GM21390 (cell line): ENCODE results near the gene DERA.
A peak's percentile ranks its signal among the peaks of the same experiment; 100 is the strongest.
"Not testable (repeated sequence)": the region's sequence is repeated elsewhere in the genome, so short reads cannot be mapped to it uniquely, and the experiment has no call there.

Source experiments
- ATAC-seq: cut with Tn5 transposase; IDR thresholded peaks from one replicate; pipeline ENCODE4 v1.9.1; 2021; ENCODE audit not compliant: unreplicated experiment

DERA gene

DNA sequence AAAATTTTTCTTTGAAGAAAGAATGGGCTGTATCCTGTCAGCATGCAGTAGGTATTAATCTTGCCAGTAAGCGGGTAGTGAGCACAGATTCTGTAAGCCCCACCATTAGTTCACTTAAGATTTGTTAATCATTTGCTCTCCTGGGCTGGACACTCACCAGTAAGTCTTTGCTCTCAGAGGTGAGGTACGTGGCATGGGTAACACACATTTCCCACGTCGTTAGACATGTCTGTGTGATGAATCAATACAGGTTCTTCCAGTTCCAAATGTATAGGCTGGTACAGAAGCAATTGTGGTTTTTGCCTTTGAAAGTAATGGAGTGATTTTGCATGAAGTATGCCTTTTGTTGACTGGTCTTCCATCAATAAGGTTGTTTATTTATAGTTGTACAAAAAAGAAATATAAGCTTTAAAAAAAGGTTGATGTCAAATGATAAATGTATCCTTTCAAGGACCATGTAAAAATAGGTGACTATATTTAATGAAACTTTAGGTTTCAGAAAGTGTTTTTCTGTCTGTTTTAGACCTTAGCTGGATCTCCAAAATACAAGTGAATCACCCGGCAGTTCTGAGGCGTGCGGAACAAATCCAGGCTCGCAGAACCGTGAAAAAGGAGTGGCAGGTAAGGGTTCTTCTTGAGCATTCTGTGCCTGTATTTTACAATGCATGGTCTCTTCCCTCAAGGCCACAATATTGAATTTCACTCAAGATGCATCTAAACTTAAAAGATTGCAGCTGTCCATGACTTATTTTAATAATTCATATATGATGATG, 45.5 kb downstream of the DERA start:
- ATAC-seq, result no peak

DNA sequence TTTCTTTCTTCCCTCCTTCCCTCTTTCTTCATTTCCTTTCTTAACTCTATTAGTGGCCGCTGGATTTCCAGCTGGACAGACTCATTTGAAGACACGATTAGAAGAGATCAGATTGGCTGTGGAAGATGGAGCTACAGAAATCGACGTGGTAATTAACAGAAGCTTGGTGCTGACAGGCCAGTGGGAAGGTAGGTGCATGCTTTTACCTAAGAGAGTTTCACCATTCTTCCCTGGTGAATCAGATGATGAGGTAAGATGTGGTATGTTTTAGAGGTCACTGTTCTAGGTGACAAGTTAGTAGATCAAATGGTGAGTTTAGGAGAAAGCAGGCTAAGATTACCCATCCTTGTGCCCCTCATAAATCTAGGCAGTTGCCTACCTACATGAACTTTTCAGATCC, 51.6 kb downstream of the DERA start:
- ATAC-seq, result no peak

DNA sequence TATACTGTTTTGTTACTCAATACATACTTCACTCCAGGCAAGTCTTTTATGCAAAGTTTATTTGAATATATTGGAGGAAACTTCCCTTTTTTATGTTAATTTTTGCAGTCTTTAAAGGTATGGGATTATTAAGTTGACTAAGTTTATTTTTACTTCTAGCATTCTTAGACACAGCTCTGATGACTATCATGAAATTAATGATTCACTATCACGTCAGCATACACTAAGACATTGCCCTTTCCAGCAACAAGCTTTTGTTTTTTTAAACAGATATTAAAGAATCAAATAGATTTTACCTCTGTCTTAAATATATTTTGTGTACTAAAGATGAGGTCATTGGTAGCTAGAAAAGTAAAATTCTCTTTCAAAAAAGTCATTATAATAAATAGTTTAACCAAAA, 52.1 kb downstream of the DERA start:
- no peak for ATAC-seq

DNA sequence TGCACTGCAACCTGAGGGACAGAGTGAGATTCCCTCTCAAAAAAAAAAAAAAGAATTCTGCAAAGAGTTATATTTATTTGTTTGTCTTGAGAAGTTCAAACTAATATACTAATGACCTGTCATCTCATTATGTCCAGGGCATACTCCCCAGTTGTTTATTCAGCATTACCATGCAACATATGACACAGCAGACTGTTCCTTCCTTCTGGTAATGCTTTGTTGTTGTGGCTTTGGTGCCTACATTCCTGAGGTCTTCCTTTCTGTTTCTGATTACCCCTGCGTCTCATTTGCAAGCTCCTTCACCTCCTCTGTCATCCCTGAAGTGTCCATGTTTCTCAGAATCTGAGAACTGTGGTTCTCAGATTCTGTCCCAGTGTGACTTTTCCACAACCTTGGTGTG, 55.3 kb downstream of the DERA start:
- ATAC-seq, result no peak

DNA sequence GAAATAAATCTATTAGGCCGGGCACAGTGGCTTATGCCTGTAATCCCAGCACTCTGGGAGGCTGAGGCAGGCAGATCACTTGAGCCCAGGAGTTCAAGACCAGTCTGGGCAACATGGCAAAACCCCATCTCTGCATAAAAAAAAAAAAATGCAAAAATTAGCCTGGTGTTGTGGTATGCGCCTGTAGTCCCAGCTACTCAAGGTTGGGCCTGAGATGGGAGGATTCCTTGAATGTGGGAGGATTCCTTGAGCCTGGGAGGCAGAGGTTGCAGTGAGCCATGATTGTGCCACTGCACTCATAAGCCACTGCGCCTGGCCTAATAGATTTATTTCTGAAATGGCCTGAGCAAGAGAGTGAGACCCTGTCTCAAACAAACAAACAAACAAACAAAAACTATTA, 55.9 kb downstream of the DERA start:
- ATAC-seq, result not testable (repeated sequence)

DNA sequence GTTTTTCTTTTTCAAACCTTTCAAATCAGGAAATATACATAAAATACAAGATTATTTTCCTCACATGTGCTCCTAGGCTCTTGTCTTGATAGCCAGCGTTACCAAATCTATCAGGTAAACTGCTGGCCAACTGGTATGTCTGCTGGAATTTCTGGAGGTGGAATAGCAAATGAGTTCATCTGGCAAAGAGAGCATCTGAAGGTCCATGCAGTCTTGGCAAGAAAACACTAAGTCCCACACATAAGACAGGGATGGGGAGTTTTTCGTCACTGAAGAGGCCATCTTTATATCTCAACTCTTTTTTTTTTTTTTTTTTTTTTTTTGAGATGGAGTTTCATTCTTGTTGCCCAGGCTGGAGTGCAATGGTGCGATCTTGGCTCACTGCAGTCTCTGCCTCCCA, 60.1 kb downstream of the DERA start:
- ATAC-seq, result no peak

DNA sequence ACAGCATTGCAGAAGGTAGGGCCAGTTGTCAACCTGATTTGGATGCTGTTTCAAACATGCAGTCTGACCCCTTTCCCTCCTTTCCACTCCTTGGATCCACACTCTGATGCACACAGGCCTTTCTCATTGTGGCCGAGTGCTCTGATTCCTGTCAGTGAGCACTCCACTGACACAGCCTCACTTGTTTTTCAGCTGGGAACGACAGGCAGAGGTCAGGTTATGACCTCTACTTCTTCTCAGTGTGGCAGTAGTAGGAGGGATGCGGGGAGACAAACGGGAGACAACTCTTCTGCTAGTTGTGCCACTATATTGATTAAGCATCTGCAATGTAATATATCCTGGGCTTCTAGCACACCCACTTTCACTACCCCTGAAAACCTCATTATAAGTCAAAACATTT, 61.8 kb downstream of the DERA start:
- no peak for ATAC-seq

DNA sequence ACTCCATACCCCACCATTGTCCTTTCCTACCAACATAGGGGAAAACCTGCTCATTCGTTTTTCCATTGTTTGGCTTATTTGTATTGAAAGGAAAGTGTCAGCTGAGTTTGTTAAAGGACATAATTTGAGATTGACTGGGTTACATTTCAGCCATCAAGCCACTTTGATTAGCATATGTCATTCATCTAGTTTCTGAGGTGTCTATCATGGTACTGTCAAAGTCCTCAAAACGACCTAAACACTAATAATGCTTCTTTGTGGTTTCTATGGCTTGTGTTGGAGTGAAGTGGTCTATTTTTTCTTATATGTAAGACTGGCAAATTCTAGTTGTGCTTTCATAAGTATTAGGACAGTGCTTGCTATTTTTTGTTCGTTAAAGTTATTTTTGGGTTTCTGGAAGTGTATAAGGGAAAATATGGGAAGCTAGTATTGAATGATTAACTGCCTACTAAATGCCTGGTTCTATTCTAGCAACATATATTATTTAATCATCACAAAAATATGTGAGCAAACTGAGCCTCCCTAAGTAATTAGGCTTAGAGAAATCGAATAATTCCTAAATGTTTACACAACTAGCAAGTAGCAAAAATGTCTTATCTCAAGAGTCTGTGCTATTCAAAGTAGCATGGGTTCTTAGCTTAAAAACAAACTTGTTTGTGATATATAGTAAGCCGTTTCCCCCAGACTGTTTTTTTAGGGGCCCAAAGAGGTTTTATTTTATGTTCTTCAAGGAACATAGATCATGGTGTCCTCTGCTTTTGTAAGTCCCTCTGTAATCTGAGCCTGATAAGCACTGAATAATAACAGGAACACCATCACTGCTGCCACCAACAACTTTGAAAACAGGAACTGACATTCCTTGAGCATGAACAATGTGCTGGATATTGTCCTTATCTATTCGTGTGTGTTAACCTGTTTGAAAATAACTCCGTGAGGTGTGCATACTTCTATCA, 67.1 kb downstream of the DERA start:
- ATAC-seq, result no peak

DNA sequence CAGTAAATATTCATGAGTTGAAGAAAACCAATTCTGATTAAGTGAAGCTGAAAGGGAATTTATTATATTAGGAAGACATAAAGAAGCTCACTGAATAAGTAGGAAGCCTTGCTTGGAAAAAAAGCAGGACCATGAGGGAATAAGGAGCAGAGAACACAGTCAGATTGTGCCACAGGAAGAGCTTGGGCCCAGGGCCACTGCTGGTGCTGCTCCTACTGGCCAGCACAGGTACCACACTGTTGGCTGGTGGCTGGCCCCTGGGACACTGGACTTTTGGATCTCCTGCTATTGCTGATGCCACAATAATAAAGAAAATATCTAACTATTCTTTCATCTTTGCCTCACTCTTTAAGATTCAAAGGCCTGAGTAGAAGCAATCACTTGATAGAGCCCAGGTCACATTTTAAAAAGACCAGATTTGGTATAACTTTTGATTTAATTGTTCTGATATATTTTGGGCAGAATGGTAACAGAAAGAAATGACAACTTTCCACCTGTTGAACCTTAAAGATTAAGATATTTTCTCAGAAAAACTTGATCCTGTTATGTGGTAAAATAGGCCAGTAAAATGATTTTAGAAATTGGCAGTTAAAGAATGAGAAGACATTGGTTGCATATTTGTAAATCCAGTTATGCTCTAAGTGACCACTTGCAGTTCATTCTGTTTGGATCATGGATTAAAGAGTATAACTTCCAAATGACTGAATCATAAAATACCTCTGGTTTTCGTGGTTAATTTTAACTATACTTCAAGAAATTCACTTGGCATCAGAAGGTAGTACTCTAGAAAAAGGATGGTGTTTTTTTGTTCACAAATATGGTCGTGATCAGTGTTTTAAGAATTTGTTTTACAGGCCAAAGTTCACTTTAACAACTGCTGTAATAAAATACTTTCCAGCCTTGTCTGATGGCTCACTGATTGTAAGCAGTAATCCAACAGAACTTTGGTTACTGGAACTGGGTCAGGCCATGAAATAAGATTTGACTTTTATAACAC, 68.3 kb downstream of the DERA start:
- ATAC-seq, result peak; percentile 54

DNA sequence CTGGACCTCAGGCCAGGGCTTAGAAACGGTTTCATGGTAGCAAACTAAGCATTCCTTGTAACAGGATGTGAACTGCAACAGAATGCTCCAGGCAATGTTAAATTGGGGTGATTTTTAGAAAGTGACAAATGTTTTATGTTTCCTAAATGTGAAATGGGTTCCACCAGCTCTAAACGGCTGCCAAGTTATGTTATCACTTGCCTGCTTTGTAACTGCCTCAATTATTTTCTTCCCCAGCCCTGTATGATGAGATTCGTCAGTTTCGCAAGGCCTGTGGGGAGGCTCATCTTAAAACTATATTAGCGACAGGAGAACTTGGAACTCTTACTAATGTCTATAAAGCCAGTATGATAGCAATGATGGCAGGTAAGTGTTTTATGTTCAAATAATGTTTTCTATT, 70.9 kb downstream of the DERA start:
- ATAC-seq, result no peak

DNA sequence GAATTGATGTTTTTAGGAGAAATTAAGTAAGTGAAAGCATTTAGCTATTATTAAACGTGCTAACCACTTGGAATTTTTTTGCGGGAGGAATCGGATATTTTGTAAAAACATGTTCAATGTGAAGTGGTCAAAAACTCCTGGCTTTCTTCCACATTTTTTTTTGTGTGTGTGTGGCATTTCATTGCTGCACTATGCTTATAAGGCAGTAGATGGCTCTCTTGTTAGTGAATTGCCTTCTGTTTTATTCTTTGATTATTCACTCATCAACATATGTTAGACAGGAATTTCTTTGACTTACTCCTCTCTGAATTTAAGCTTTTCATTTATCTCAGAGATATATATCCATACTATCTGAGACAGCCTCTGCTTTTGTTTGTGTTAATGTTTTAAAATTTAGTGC, 71.3 kb downstream of the DERA start:
- ATAC-seq, result no peak

DNA sequence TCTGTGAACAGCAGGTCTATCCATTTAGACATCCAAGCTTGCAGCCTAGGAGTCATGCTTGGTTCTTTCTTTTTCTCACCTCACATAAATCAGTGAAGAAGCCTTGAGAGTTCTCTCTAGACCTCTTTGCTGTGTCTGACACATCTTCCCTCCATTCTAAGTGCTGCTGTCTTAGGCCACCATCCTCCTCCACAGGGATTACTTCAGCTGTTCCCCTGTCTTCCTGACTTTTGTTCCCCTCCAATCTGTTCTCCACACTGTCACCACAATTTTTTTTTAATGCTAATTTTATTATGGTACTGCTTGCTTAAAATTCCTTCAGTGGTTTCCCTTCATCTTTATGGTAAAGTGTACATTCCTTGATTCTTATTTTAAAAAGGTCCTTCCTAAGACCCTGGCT, 71.8 kb downstream of the DERA start:
- ATAC-seq, result no peak

DNA sequence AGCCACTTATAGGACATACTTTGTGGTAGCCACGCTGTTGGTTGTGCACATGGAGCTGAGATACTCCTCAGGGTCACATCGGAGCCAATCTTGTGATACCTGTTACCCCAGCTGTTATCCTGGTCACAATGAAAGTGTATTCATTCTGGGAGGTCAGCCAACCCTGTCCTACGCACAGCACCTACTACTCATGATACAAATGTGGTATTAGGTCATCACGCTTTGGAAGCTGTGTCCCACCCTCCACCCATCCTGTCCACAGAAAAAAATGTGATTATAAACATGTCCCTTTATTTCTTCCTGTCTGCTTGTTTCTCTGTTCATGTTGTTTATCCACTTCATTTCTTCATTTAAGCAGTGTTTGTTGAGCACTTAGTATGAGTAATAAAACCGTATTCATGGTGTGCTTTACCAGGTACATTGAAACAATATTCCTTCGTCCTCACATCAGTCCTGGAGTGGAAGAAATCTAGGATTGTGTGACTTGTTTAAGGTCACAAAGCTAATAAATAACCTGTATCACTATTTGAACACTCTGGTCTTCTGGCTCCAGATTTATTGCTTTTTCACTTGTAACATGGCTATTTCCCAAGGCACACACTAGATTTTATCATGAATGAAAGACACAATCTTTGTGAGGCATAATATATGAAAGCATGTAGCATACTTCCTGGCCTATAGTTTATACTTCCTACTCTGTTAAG, 73.1 kb downstream of the DERA start:
- no peak for ATAC-seq

DNA sequence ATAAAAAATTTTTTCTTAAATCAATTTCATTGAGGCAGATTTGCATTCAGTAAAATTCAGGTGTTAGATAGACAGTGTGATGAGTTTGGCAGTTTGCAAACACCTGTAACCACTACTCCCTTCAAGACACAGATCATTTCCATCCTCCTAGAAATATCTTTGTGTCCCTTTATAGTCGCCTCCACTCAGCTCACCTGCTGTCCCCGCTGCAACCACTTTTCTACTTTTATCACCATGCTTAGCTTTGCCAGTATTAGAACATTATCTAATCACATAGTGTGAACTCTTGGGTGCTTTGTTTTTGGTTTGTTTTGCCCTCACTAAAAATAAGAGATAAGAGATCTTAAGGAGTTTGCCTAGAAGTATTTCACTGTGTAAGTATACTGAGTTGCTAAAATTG, 73.8 kb downstream of the DERA start:
- no peak for ATAC-seq

DNA sequence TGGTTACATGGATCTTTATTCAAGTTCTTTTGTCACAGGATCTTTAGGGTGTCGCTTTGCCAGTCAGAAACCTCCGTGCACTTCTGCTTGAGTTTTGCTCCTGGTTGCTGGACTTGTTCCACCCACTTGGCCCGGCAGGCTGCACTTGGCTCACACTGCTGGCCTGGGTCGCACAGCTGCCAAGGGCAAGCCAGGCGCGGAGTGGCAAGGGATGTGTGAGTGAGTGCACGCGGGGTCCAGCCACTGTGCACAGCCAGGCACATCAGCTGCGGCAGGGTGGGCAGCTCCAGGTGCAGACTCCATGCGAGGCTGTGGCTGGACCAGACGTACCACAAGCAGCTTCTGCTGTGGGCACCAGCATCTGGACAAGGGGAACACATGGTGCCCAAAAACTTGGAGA, 76.6 kb downstream of the DERA start:
- ATAC-seq, result no peak

DNA sequence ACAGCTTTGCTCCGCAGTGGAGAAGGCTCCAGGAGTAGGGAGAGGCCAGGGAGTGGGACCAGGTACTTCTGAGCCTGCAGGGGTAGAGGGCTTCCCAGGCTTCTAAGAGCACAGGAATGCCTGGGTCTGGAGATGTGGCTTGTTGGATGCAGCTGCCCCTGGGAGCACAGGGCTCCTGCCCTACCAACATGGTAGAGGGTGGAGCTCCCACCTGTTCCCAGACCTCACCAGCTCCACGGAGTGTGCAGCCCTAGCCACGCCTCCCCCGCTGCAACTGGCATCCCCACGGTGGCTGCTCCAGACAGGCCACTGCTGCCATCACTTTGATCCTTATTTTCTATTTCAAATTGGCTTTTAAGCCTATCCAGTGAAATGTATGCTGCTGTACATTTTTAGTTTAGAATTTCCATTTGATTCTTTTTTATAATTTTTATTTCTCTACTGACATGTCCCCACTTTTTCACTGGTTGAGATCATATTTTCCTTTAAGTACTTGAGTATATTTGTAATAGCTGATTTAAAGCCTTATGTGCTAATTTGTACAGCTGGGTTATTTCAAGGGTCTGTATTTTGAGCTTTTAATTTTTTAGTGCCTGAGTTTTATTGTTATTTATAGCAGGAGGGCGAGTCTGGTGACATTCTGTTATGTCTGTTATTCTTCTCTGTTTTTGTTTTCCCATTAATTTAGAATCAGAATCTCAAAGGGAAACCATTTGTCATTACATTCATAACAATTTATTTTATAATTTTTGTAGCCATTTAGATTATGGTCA, 78.0 kb downstream of the DERA start:
- no peak for ATAC-seq

DNA sequence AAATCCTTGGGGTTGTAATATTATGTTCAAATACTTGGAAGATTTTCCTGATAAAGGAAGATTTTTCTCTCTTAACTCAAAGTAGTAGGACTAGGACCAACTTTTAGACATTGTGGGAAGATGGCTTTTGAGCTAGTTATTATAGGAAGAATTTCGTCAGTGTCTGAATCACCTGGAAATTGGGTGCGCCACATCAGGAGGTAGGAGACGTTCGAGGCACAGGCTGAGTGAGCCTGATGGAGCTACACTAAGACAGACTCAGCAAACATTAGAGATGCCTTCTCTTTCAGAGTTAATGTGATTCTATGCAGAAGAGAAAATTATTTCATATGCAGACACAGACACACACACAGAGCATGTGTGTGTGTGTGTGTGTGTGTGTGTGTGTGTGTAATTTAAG, 84.7 kb downstream of the DERA start:
- ATAC-seq, result no peak

DNA sequence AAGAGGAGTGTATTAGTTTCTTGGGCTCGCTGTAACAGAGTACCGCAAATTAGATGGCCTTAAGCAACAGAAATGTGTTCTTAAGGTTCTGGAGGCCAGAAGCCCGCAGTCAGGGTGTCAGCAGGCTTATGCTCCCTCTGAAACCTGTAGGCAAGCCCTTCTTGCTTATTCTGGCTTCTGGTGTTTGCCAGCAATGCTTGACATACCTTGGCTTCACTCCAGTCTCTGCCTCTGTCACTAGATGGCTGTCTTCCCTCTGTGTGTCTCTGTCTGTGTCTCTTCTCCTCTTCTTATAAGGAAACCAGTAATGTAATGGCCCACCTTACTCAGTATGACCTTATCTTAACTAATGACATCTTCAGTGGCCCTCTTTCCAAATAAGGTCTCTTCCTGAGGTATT, 85.1 kb downstream of the DERA start:
- no peak for ATAC-seq

DNA sequence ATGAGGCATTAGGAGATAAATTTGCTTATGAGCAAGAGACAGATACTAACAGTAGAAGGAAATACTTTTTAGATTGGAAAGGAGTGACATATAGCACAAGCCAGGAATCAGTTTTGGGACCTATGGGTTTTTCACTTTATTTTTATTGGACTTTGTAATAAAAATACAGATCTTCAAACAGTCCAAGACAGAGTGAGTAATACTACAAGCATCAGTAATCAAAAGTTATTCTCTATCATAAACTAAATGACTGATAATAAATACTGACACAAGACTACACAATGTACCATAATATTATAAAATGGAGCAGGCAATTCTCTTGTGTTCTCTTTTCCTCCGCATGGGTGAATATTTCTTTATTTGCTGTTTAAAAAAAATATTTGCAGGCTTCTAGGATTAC, 85.8 kb downstream of the DERA start:
- ATAC-seq, result no peak

DNA sequence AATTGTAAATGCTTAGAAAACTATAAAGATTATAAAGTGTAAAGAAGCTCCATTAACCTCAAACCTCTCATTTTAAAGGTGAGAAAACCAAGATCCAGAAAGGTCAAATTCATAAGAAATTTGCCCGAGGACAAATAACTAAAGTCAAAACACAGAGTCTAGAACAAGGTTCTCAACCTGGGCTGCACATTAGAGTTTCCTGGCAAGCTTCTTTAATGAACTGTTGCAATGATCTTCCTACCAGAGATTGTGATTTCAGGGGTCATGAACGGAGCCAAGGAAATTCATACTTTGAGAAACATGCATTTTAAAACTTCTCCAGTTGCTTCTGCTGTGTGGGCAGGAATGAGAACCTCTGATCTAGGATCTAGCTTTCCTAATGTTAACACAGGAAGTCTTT, 86.8 kb downstream of the DERA start:
- no peak for ATAC-seq
